ENCODE data around the gene CENPP.

CENPP gene

GRCh38 chr9:92432972-92433548 lies 107.3 kb downstream of the CENPP start:
- H3K27me3 ChIP-seq = no peaks in the 10 kb centered on the region
- H3K4me3 ChIP-seq (ENCODE audit: low read depth in 1 of 2, low read length in 1 of 2) = no peak overlapping the region
- H3K27ac ChIP-seq = no peak overlapping the region
- H3K4me1 ChIP-seq (ENCODE audit: control insufficient read depth in 1 of 2, insufficient read depth in 1 of 2, low read depth in 1 of 2, low read length in 1 of 2) = no peaks in the 10 kb centered on the region
- H3K9me3 ChIP-seq = no peaks in the 10 kb centered on the region
- no peaks in the 10 kb centered on the region for H3K36me3 ChIP-seq
- TF ChIP-seq, protein P1, sequence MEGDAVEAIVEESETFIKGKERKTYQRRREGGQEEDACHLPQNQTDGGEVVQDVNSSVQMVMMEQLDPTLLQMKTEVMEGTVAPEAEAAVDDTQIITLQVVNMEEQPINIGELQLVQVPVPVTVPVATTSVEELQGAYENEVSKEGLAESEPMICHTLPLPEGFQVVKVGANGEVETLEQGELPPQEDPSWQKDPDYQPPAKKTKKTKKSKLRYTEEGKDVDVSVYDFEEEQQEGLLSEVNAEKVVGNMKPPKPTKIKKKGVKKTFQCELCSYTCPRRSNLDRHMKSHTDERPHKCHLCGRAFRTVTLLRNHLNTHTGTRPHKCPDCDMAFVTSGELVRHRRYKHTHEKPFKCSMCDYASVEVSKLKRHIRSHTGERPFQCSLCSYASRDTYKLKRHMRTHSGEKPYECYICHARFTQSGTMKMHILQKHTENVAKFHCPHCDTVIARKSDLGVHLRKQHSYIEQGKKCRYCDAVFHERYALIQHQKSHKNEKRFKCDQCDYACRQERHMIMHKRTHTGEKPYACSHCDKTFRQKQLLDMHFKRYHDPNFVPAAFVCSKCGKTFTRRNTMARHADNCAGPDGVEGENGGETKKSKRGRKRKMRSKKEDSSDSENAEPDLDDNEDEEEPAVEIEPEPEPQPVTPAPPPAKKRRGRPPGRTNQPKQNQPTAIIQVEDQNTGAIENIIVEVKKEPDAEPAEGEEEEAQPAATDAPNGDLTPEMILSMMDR (IDR thresholded peaks at IDR 0.05) = no peak

GRCh38 chr9:92435263-92435662 lies 109.5 kb downstream of the CENPP start:
- Histone ChIP-seq H3K9me3 (no peaks in the 10 kb centered on the region), H3K36me3 (no peaks in the 10 kb centered on the region), H3K27me3 (no peaks in the 10 kb centered on the region), H3K4me1 (ENCODE audit: control insufficient read depth in 1 of 2, insufficient read depth in 1 of 2, low read depth in 1 of 2, low read length in 1 of 2) (no peaks in the 10 kb centered on the region), H3K27ac (no peak overlapping the region), H3K4me3 (ENCODE audit: low read depth in 1 of 2, low read length in 1 of 2) (no peak overlapping the region)
- TF ChIP-seq, protein P1 (IDR thresholded peaks at IDR 0.05) = no peak

GRCh38 chr9:92438900-92439526 lies 113.3 kb downstream of the CENPP start:
- Histone ChIP-seq H3K4me1 (ENCODE audit: control insufficient read depth in 1 of 2, insufficient read depth in 1 of 2, low read depth in 1 of 2, low read length in 1 of 2) (no peaks in the 10 kb centered on the region), H3K9me3 (no peaks in the 10 kb centered on the region), H3K27me3 (no peaks in the 10 kb centered on the region), H3K36me3 (no peaks in the 10 kb centered on the region), H3K27ac (no peak overlapping the region), H3K4me3 (ENCODE audit: low read depth in 1 of 2, low read length in 1 of 2) (no peak overlapping the region)
- TF ChIP-seq, protein P1 (IDR thresholded peaks at IDR 0.05) = no peak

DNA sequence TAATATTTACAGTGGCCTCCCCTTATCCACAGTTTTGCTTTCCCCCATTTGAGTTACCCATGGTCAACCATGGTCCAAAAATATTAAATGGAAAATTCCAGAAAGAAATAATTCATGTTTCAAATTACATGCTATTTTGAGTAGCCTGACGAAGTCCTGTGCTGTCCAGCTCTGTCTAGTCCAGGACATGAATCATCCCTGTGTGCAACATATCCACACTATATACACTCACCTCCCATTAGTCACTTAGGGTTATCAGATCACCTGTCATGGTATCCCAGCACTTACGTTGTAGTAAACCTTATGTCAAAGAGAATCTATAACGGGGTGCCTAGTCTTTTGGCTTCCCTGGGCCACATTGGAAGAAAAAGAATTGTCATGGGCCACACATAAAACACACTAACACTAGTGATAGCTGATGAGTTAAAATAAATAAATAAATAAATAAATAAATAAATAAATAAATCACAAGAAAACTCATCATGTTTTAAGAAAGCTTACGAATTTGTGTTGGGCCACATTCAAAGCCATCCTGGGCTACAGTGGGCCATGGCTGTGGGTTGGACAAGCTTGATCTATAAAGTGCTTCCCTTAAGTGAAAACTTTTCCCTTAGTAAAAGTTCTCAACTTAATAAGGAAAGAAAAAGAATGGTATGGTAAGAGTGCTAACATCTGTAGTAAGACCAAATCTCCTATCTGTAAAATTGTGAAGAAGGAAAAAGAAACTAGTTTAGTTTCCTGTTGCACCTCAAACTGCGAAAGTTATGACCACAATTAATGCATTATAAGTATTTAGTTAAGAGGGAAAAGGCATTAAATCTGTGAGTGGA lies 114.4 kb downstream of the CENPP start:
- no peaks in the 10 kb centered on the region for H3K36me3 ChIP-seq
- no peaks in the 10 kb centered on the region for H3K4me1 ChIP-seq (ENCODE audit: control insufficient read depth in 1 of 2, insufficient read depth in 1 of 2, low read depth in 1 of 2, low read length in 1 of 2)
- H3K4me3 ChIP-seq (ENCODE audit: low read depth in 1 of 2, low read length in 1 of 2) = no peak overlapping the region
- H3K9me3 ChIP-seq = no peaks in the 10 kb centered on the region
- TF ChIP-seq, protein P1 (IDR thresholded peaks at IDR 0.05) = no peak
- H3K27ac ChIP-seq = no peak overlapping the region
- no peaks in the 10 kb centered on the region for H3K27me3 ChIP-seq

DNA sequence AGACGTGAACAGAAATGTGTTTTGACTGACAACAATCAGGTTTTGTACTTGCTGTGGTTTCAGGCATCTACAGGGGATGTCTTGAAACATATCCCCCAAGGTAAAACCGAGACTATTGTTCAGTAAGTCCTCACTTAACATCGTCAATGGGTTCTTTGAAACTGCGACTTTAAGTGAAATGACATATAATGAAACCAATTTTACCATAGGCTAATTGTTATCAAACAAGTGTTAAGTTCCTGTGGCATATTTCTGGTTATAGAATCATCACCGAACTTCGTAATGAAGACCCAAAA lies 114.9 kb downstream of the CENPP start:
- H3K9me3 ChIP-seq = no peaks in the 10 kb centered on the region
- TF ChIP-seq, protein P1 (IDR thresholded peaks at IDR 0.05) = no peak
- H3K4me3 ChIP-seq (ENCODE audit: low read depth in 1 of 2, low read length in 1 of 2) = no peak overlapping the region
- no peak overlapping the region for H3K27ac ChIP-seq
- H3K36me3 ChIP-seq = no peaks in the 10 kb centered on the region
- no peaks in the 10 kb centered on the region for H3K4me1 ChIP-seq (ENCODE audit: control insufficient read depth in 1 of 2, insufficient read depth in 1 of 2, low read depth in 1 of 2, low read length in 1 of 2)
- H3K27me3 ChIP-seq = no peaks in the 10 kb centered on the region
